ENCODE measurements around the gene HEATR3.
"Not testable (repeated sequence)": the region's sequence is repeated elsewhere in the genome, so short reads cannot be mapped to it uniquely, and the experiment has no call there.

The HEATR3 gene

GRCh38 chr16:50114357-50115129, 48.8 kb downstream of the HEATR3 start:
- H3K9me3 Mint-ChIP-seq: no peaks in the 10 kb centered on the region
- ATAC-seq (no peak), DNase-seq (ENCODE audit: low spot score in 2 of 2) (no peak)
- H3K4me1 Mint-ChIP-seq: peaks cover 7% of the 10 kb centered on the region
- H3K36me3 Mint-ChIP-seq: no peaks in the 10 kb centered on the region
- no peak overlapping the region for H3K27ac Mint-ChIP-seq
- no peak overlapping the region for H3K4me3 Mint-ChIP-seq

GRCh38 chr16:50120711-50121110, 54.9 kb downstream of the HEATR3 start:
- H3K4me1 Mint-ChIP-seq: peaks cover 22% of the 10 kb centered on the region
- no peak overlapping the region for H3K27ac Mint-ChIP-seq
- H3K36me3 Mint-ChIP-seq: no peaks in the 10 kb centered on the region
- no peak overlapping the region for H3K4me3 Mint-ChIP-seq
- no peak for ATAC-seq
- H3K9me3 Mint-ChIP-seq: no peaks in the 10 kb centered on the region
- DNase-seq (ENCODE audit: low spot score in 2 of 2): no peak

- ATAC-seq (peak; percentile 83), DNase-seq (ENCODE audit: low spot score in 2 of 2) (peak in 1 of 2 donors; percentile 54)
- H3K27ac Mint-ChIP-seq: no peak overlapping the region
- peaks cover 22% of the 10 kb centered on the region for H3K4me1 Mint-ChIP-seq
- no peaks in the 10 kb centered on the region for H3K9me3 Mint-ChIP-seq
- H3K36me3 Mint-ChIP-seq: no peaks in the 10 kb centered on the region
- peak overlapping the region; percentile 6 for H3K4me3 Mint-ChIP-seq
These were observed 55.5 kb downstream of the HEATR3 start for GRCh38 chr16:50121278-50121677.

GRCh38 chr16:50121721-50122445, 56.1 kb downstream of the HEATR3 start:
- DNase-seq (ENCODE audit: low spot score in 2 of 2) (peak in 1 of 2 donors; percentile 69), ATAC-seq (peak; percentile 76)
- Mint-ChIP-seq H3K9me3 (no peaks in the 10 kb centered on the region), H3K4me1 (peaks cover 22% of the 10 kb centered on the region), H3K27ac (no peak overlapping the region), H3K4me3 (peak overlapping the region; percentile 6), H3K36me3 (no peaks in the 10 kb centered on the region)

- no peaks in the 10 kb centered on the region for H3K36me3 Mint-ChIP-seq
- ATAC-seq: no peak
- H3K4me3 Mint-ChIP-seq: no peak overlapping the region
- no peak overlapping the region for H3K27ac Mint-ChIP-seq
- no peak for DNase-seq (ENCODE audit: low spot score in 2 of 2)
- H3K9me3 Mint-ChIP-seq: no peaks in the 10 kb centered on the region
- H3K4me1 Mint-ChIP-seq: peaks cover 22% of the 10 kb centered on the region
These were observed 57.6 kb downstream of the HEATR3 start for GRCh38 chr16:50123417-50123816.

- no peak overlapping the region for H3K27ac Mint-ChIP-seq
- no peak overlapping the region for H3K4me3 Mint-ChIP-seq
- ATAC-seq (no peak), DNase-seq (ENCODE audit: low spot score in 2 of 2) (no peak)
- H3K36me3 Mint-ChIP-seq: no peaks in the 10 kb centered on the region
- H3K4me1 Mint-ChIP-seq: peaks cover 14% of the 10 kb centered on the region
- H3K9me3 Mint-ChIP-seq: no peaks in the 10 kb centered on the region
These were observed 59.0 kb downstream of the HEATR3 start for GRCh38 chr16:50124769-50125168.

- no peak for ATAC-seq
- H3K36me3 Mint-ChIP-seq: no peaks in the 10 kb centered on the region
- no peaks in the 10 kb centered on the region for H3K9me3 Mint-ChIP-seq
- no peak overlapping the region for H3K4me3 Mint-ChIP-seq
- H3K4me1 Mint-ChIP-seq: peaks cover 12% of the 10 kb centered on the region
- no peak overlapping the region for H3K27ac Mint-ChIP-seq
- no peak for DNase-seq (ENCODE audit: low spot score in 2 of 2)
These were observed 60.4 kb downstream of the HEATR3 start for GRCh38 chr16:50126183-50126582.

- H3K4me3 Mint-ChIP-seq; H3K27ac Mint-ChIP-seq; H3K9me3 Mint-ChIP-seq; ATAC-seq; DNase-seq (ENCODE audit: low spot score in 2 of 2); H3K36me3 Mint-ChIP-seq; H3K4me1 Mint-ChIP-seq: not testable (repeated sequence)
These were observed 66.8 kb downstream of the HEATR3 start for GRCh38 chr16:50132571-50132970.

GRCh38 chr16:50133214-50133613, 67.4 kb downstream of the HEATR3 start:
- no peak for ATAC-seq
- no peaks in the 10 kb centered on the region for H3K9me3 Mint-ChIP-seq
- no peaks in the 10 kb centered on the region for H3K4me1 Mint-ChIP-seq
- no peak overlapping the region for H3K4me3 Mint-ChIP-seq
- no peak for DNase-seq (ENCODE audit: low spot score in 2 of 2)
- H3K36me3 Mint-ChIP-seq: no peaks in the 10 kb centered on the region
- no peak overlapping the region for H3K27ac Mint-ChIP-seq

- Mint-ChIP-seq H3K4me1 (no peaks in the 10 kb centered on the region), H3K9me3 (no peaks in the 10 kb centered on the region), H3K36me3 (no peaks in the 10 kb centered on the region), H3K4me3 (no peak overlapping the region), H3K27ac (no peak overlapping the region)
- ATAC-seq: no peak
- DNase-seq (ENCODE audit: low spot score in 2 of 2): no peak
These were observed 70.6 kb downstream of the HEATR3 start for GRCh38 chr16:50136399-50136798.

GRCh38 chr16:50137268-50137667, 71.5 kb downstream of the HEATR3 start:
- H3K27ac Mint-ChIP-seq: no peak overlapping the region
- no peaks in the 10 kb centered on the region for H3K9me3 Mint-ChIP-seq
- no peak overlapping the region for H3K4me3 Mint-ChIP-seq
- no peak for DNase-seq (ENCODE audit: low spot score in 2 of 2)
- ATAC-seq: no peak
- no peaks in the 10 kb centered on the region for H3K36me3 Mint-ChIP-seq
- no peaks in the 10 kb centered on the region for H3K4me1 Mint-ChIP-seq

- no peaks in the 10 kb centered on the region for H3K9me3 Mint-ChIP-seq
- no peak for DNase-seq (ENCODE audit: low spot score in 2 of 2)
- H3K4me3 Mint-ChIP-seq: no peak overlapping the region
- H3K27ac Mint-ChIP-seq: no peak overlapping the region
- ATAC-seq: peak; percentile 47
- H3K36me3 Mint-ChIP-seq: no peaks in the 10 kb centered on the region
- H3K4me1 Mint-ChIP-seq: no peaks in the 10 kb centered on the region
These were observed 73.8 kb downstream of the HEATR3 start for GRCh38 chr16:50139580-50139979.

- no peaks in the 10 kb centered on the region for H3K9me3 Mint-ChIP-seq
- H3K36me3 Mint-ChIP-seq: no peaks in the 10 kb centered on the region
- no peaks in the 10 kb centered on the region for H3K4me1 Mint-ChIP-seq
- ATAC-seq (no peak), DNase-seq (ENCODE audit: low spot score in 2 of 2) (no peak)
- no peak overlapping the region for H3K4me3 Mint-ChIP-seq
- no peak overlapping the region for H3K27ac Mint-ChIP-seq
These were observed 78.4 kb downstream of the HEATR3 start for GRCh38 chr16:50144211-50144610.

GRCh38 chr16:50146479-50147435, 81.0 kb downstream of the HEATR3 start:
- no peak overlapping the region for H3K27ac Mint-ChIP-seq
- DNase-seq (ENCODE audit: low spot score in 2 of 2) (no peak), ATAC-seq (no peak)
- peaks cover 3% of the 10 kb centered on the region for H3K4me1 Mint-ChIP-seq
- H3K4me3 Mint-ChIP-seq: no peak overlapping the region
- H3K36me3 Mint-ChIP-seq: no peaks in the 10 kb centered on the region
- no peaks in the 10 kb centered on the region for H3K9me3 Mint-ChIP-seq

- H3K4me1 Mint-ChIP-seq: peaks cover 25% of the 10 kb centered on the region
- peaks cover 25% of the 10 kb centered on the region for H3K36me3 Mint-ChIP-seq
- no peaks in the 10 kb centered on the region for H3K9me3 Mint-ChIP-seq
- peak overlapping the region; percentile 92 for H3K4me3 Mint-ChIP-seq
- DNase-seq (ENCODE audit: low spot score in 2 of 2) (no peak), ATAC-seq (no peak)
- H3K27ac Mint-ChIP-seq: no peak overlapping the region
These were observed 85.6 kb downstream of the HEATR3 start for GRCh38 chr16:50151322-50151721.
